Measurements from ENCODE around the gene IL21R. TPM values are rescaled to one million over a fixed set of nuclear protein-coding genes. Genes with fewer than 3 reads are reported as not detected.

Gene IL21R
- total and polyA plus RNA-seq, 10 of the 15 experiments (the other 5 are each of a cell fraction or from before 2014, with no cell fraction given) = 5.3 to 138 (median 82.5) TPM

DNA sequence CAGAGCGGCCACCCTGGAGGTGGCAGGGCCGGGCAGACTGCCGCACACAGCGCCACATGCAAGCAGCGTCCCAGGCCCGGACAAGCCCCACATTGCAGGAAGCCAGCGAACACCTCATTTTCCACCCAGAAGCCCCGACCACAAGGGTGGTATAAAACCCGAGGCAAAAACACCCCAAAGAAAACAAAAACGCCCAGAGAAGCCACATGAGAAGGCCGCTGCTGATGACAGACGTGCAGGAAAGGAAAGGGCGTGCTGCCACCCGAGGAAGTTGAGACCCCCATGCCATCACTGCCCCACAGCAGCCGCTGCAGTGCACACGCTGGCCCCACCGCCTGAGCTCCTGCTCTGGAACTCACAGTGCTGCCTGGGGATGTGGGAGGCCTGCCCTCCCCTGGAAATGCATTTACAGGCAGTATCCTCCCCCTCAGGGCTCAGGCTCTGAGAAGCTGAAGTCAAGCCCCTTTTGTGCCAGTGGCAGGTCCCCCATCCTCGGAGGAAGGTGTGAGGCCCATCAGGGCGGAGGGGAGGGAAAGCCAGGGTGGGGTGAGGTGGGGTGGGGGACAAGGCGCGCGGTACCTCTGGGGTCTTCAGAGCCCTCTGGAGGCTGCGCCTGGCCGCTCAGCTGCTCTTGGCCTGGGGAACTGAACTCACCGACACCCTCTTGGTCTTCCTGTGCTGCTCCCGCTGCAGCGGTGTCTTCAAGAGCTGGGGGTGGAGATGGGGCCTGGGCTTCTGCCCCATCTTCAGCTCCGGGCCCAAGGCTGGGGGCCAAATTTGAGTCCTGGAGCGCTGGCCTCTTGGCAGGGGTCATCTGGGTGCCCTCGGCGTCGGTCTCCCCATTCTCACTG, 62.0 kb downstream of the IL21R start:
- no peak overlapping the region for H3K4me2 ChIP-seq (ENCODE audit: control insufficient read depth, insufficient read depth)
- BruUV-seq (replicated peaks) = no TSS peak
- H4K20me1 ChIP-seq (ENCODE audit: control insufficient read depth, insufficient read depth) = no peaks in the 10 kb centered on the region
- no peaks in the 10 kb centered on the region for H3K4me1 ChIP-seq (ENCODE audit: control insufficient read depth, insufficient read depth, low read length)
- TF ChIP-seq, protein P1, sequence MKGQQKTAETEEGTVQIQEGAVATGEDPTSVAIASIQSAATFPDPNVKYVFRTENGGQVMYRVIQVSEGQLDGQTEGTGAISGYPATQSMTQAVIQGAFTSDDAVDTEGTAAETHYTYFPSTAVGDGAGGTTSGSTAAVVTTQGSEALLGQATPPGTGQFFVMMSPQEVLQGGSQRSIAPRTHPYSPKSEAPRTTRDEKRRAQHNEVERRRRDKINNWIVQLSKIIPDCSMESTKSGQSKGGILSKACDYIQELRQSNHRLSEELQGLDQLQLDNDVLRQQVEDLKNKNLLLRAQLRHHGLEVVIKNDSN (IDR thresholded peaks at IDR 0.05; ENCODE audit: borderline replicate concordance, extremely low read length, insufficient read depth, low read depth, low read length) = no peak
- TF ChIP-seq, protein P2, sequence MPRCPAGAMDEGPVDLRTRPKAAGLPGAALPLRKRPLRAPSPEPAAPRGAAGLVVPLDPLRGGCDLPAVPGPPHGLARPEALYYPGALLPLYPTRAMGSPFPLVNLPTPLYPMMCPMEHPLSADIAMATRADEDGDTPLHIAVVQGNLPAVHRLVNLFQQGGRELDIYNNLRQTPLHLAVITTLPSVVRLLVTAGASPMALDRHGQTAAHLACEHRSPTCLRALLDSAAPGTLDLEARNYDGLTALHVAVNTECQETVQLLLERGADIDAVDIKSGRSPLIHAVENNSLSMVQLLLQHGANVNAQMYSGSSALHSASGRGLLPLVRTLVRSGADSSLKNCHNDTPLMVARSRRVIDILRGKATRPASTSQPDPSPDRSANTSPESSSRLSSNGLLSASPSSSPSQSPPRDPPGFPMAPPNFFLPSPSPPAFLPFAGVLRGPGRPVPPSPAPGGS (IDR thresholded peaks at IDR 0.05; ENCODE audit: borderline replicate concordance, insufficient read depth, low read depth, low read length, poor library complexity, severe bottlenecking) = no peak
- no peak for TF ChIP-seq CHD4 (IDR thresholded peaks at IDR 0.05)
- no peak for TF ChIP-seq KDM1A (IDR thresholded peaks at IDR 0.05; ENCODE audit: borderline replicate concordance)
- in situ Hi-C loops (cut with MboI) = no loop called here
- no peak overlapping the region for H3K27ac ChIP-seq (ENCODE audit: control insufficient read depth, insufficient read depth)
- SMC1A ChIA-PET (ENCODE audit: uncharacterized antibody, unreplicated experiment) = no interaction called here
- DNase-seq (ENCODE audit: low read depth, low spot score) (no peak), ATAC-seq (no peak), FAIRE-seq (no peak)
- POLR2A ChIA-PET = no interaction called here
- H3K36me3 ChIP-seq (ENCODE audit: control insufficient read depth in 2 of 2, insufficient read depth in 2 of 2, low read length in 1 of 2) = peaks cover 13 to 14% of the 10 kb centered on the region in 2 experiments; a peak in 3 of 4 replicates
- no peak overlapping the region for H3K4me3 ChIP-seq
- intact Hi-C loops (cut with micrococcal nuclease; ENCODE audit: unreplicated experiment) = no loop called here
- no peaks in the 10 kb centered on the region for H3K27me3 ChIP-seq (replicated peaks in 1 of 2; ENCODE audit: control insufficient read depth in 2 of 2, insufficient read depth in 2 of 2, low read length in 1 of 2)
- no peaks in the 10 kb centered on the region for H3K79me2 ChIP-seq (ENCODE audit: control insufficient read depth, insufficient read depth, low read length)
- WGBS (ENCODE audit: insufficient coverage, insufficient replicate concordance, low lambda C conversion rate, missing lambda C conversion rate) = 94% methylated on average over 30 of the region's 32 CpGs
- H3K9me3 ChIP-seq (replicated peaks; ENCODE audit: control insufficient read depth, insufficient read depth, low read length) = no peaks in the 10 kb centered on the region
- CTCF ChIA-PET = no interaction called here
- no peak overlapping the region for H3K9ac ChIP-seq (ENCODE audit: control insufficient read depth, insufficient read depth, low read length)
- RAD21 ChIA-PET (ENCODE audit: unreplicated experiment) = no interaction called here
- no peak overlapping the region for H2AFZ ChIP-seq (ENCODE audit: control insufficient read depth, low read depth, low read length)
